GM12891 (cell line): ENCODE results near the gene PLCB1.

Experiments
- DNase-seq: peaks from one replicate; pipeline ENCODE4 v3.0.0; 2011; ENCODE audit warnings: low spot score; ENCODE audit not compliant: insufficient read length
- FAIRE-seq: peaks from 2 replicates; lab custom pipeline; 2011; peaks lifted over from hg19 to GRCh38; lab: Jason Lieb, UNC
- PAX5 ChIP-seq: IDR thresholded peaks from 2 replicates; pipeline ENCODE4 v1.6.1; 2011; ENCODE audit warnings: low read length, moderate library complexity, mild to moderate bottlenecking; ENCODE audit not compliant: insufficient read depth, severe bottlenecking
- POLR2A ChIP-seq: IDR thresholded peaks from 2 replicates; pipeline ENCODE4 v1.6.1; 2011; ENCODE audit warnings: low read depth, low read length, control low read depth
- POLR2AphosphoS5 ChIP-seq: IDR thresholded peaks from 2 replicates; pipeline ENCODE4 v1.6.1; 2011; ENCODE audit warnings: low read depth, low read length, control low read depth
- POU2F2 ChIP-seq: IDR thresholded peaks from 2 replicates; pipeline ENCODE4 v1.6.1; 2011; ENCODE audit warnings: low read depth, mild to moderate bottlenecking, control low read depth, low read length, moderate library complexity
- SPI1 ChIP-seq: IDR thresholded peaks from 2 replicates; pipeline ENCODE4 v1.6.1; 2011; ENCODE audit warnings: low read depth, low read length, control low read depth
- TAF1 ChIP-seq: IDR thresholded peaks from 2 replicates; pipeline ENCODE4 v1.6.1; 2011; ENCODE audit warnings: low read depth, low read length, control low read depth

PLCB1 gene

GRCh38 chr20:8355453-8355852 is 223.4 kb downstream of the PLCB1 start:
- TF ChIP-seq SPI1 = no peak
- no peak for FAIRE-seq

GRCh38 chr20:8356806-8357205 is 224.7 kb downstream of the PLCB1 start:
- TF ChIP-seq POLR2A (no peak), POLR2AphosphoS5 (no peak), PAX5 (no peak), TAF1 (no peak), SPI1 (no peak), POU2F2 (no peak)
- DNase-seq (no peak), FAIRE-seq (no peak)

More at GRCh38 chr20:8355453-8355852, 223.4 kb downstream of the PLCB1 start:
- no peak for DNase-seq

- no peak for DNase-seq
- no peak for TF ChIP-seq POLR2A
- TF ChIP-seq POU2F2 = no peak
- no peak for TF ChIP-seq POLR2AphosphoS5
- TF ChIP-seq SPI1 = no peak
- no peak for TF ChIP-seq TAF1
- TF ChIP-seq PAX5 = no peak
- FAIRE-seq = no peak
These were observed 225.6 kb downstream of the PLCB1 start for GRCh38 chr20:8357703-8358102.

GRCh38 chr20:8360035-8360434 is 228.0 kb downstream of the PLCB1 start:
- FAIRE-seq = no peak
- no peak for DNase-seq
- TF ChIP-seq POU2F2 (no peak), PAX5 (no peak), SPI1 (no peak), POLR2A (no peak), POLR2AphosphoS5 (no peak), TAF1 (no peak)

GRCh38 chr20:8361006-8361652 is 229.1 kb downstream of the PLCB1 start:
- TF ChIP-seq SPI1 (no peak), POLR2AphosphoS5 (no peak), POU2F2 (no peak), PAX5 (no peak), TAF1 (no peak)
- FAIRE-seq (no peak), DNase-seq (no peak)

- FAIRE-seq = no peak
These were observed 229.7 kb downstream of the PLCB1 start for GRCh38 chr20:8361779-8362178.

GRCh38 chr20:8362457-8362856 is 230.4 kb downstream of the PLCB1 start:
- DNase-seq (no peak), FAIRE-seq (no peak)
- TF ChIP-seq SPI1 (no peak), POLR2AphosphoS5 (no peak), TAF1 (no peak), PAX5 (no peak)

More at GRCh38 chr20:8361779-8362178, 229.7 kb downstream of the PLCB1 start:
- TF ChIP-seq POLR2A (no peak), SPI1 (no peak), PAX5 (no peak), POLR2AphosphoS5 (no peak), POU2F2 (no peak), TAF1 (no peak)
- no peak for DNase-seq

GRCh38 chr20:8363970-8364733 is 232.1 kb downstream of the PLCB1 start:
- FAIRE-seq (no peak), DNase-seq (no peak)
- no peak for TF ChIP-seq POLR2AphosphoS5
- TF ChIP-seq TAF1 = no peak

- FAIRE-seq (no peak), DNase-seq (no peak)
- no peak for TF ChIP-seq PAX5
- no peak for TF ChIP-seq TAF1
These were observed 232.6 kb downstream of the PLCB1 start for GRCh38 chr20:8364734-8365078.

GRCh38 chr20:8365634-8366033 is 233.6 kb downstream of the PLCB1 start:
- no peak for TF ChIP-seq POLR2A
- no peak for TF ChIP-seq SPI1
- no peak for TF ChIP-seq POLR2AphosphoS5
- TF ChIP-seq PAX5 = no peak
- TF ChIP-seq TAF1 = no peak
- no peak for TF ChIP-seq POU2F2
- FAIRE-seq (no peak), DNase-seq (no peak)

GRCh38 chr20:8366303-8366923 is 234.3 kb downstream of the PLCB1 start:
- no peak for FAIRE-seq
- no peak for DNase-seq
- no peak for TF ChIP-seq POLR2AphosphoS5
- TF ChIP-seq POU2F2 = no peak
- no peak for TF ChIP-seq POLR2A
- TF ChIP-seq TAF1 = no peak
- no peak for TF ChIP-seq PAX5
- no peak for TF ChIP-seq SPI1
